GM03348 (cell line): ENCODE measurements around the gene AFF4.
"Not testable (repeated sequence)": the region's sequence is repeated elsewhere in the genome, so short reads cannot be mapped to it uniquely, and the experiment has no call there.

Experiments
- DNase-seq: peaks from one replicate; pipeline ENCODE4 v3.0.0; 2012; ENCODE audit warnings: low spot score

Gene AFF4, protein sequence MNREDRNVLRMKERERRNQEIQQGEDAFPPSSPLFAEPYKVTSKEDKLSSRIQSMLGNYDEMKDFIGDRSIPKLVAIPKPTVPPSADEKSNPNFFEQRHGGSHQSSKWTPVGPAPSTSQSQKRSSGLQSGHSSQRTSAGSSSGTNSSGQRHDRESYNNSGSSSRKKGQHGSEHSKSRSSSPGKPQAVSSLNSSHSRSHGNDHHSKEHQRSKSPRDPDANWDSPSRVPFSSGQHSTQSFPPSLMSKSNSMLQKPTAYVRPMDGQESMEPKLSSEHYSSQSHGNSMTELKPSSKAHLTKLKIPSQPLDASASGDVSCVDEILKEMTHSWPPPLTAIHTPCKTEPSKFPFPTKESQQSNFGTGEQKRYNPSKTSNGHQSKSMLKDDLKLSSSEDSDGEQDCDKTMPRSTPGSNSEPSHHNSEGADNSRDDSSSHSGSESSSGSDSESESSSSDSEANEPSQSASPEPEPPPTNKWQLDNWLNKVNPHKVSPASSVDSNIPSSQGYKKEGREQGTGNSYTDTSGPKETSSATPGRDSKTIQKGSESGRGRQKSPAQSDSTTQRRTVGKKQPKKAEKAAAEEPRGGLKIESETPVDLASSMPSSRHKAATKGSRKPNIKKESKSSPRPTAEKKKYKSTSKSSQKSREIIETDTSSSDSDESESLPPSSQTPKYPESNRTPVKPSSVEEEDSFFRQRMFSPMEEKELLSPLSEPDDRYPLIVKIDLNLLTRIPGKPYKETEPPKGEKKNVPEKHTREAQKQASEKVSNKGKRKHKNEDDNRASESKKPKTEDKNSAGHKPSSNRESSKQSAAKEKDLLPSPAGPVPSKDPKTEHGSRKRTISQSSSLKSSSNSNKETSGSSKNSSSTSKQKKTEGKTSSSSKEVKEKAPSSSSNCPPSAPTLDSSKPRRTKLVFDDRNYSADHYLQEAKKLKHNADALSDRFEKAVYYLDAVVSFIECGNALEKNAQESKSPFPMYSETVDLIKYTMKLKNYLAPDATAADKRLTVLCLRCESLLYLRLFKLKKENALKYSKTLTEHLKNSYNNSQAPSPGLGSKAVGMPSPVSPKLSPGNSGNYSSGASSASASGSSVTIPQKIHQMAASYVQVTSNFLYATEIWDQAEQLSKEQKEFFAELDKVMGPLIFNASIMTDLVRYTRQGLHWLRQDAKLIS

DNA sequence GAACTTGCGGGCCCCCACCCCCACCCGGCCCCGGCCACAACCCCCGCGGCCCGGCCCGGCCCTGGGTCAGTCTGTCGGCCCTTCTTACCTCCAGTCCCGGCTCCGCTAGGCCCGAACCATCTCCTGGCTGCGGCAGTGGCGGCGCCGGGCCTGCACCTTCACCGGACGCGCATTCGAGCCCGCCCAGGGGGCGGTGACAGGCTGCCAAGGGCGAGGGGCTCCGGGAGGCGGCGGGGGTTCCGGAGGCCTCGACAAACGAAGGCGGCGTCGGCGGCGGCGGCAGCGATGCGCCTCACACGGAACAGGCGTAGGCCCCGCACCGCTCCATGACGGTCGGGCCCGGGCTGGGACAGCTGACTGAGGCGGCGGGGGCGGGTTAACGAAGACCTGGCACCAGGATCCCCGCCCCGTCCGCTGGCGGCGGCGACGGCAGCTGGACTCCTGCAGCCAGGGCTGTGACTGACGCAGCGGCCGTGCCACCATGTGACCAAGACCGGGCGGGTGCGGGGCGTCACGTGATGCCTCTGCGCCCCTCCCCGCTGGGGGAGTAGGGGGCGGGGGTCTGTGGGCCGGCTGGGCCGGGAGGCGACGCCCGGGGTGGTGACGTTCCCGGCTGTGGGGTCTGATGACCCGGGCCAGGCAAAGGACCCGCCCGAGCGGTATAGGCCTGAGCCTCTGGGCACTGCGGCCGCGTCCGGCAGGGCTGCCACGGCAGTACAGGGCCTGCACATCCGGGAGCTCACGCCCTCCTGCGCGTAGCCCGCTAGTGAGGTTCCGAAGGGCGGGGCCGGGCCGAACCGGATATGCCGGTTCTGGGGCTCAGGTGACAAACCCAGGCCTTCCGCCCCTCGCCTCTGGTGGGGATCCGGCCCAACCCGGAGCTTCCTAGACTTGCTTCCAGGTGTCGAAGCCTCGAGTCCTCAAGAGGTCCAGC is at the start of gene AFF4:
AFF4 (minus strand) TSS at position 464 of the 934 bp plus-strand sequence. CDS start 26,445 bp downstream, outside the sequence.
- DNase-seq, result peak; percentile 98

GRCh38 chr5:133008455-133008854 is 45.0 kb upstream of the AFF4 start:
- DNase-seq, result not testable (repeated sequence)

DNA sequence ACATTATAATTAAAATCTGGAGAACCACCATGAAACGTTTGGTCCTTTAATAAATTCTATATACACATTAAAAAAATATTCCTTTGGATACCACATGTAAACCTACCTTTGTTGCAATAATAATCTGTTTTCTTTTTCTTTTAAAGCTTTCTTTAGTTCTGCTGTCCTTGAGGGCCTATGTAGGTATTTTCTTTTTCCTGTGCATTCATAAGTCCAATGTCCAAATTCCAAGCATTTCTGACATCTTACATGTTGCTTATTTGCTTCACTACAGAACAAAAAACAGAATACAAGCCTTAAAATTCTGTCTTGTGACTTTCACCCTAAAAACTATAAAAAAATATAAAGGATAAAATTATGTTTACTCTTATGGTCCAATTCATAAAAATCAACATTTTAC is 43.2 kb upstream of the AFF4 start:
- no peak for DNase-seq

GRCh38 chr5:132999246-132999645 is 35.8 kb upstream of the AFF4 start:
- DNase-seq, result no peak

DNA sequence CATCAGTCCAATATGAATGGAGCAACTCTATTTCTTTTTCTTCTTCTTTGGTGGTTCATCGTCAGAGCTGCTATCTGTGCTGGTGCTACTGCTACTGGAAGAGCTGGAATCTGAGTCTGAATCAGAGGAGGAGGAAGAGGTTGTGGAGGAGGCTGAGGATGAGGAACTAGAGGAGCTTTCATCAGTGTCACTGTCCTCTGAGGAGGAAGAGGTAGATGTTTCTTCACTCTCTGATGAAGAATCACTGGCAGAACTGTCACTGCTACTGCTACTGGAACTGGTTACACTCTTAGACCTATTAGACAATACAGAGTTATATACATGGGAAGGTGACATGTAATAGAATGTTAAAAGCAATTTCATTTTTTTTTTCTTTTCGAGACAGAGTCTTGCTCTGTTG is 35.1 kb upstream of the AFF4 start:
- DNase-seq, result no peak

GRCh38 chr5:132996307-132996706 is 32.9 kb upstream of the AFF4 start:
- no peak for DNase-seq

DNA sequence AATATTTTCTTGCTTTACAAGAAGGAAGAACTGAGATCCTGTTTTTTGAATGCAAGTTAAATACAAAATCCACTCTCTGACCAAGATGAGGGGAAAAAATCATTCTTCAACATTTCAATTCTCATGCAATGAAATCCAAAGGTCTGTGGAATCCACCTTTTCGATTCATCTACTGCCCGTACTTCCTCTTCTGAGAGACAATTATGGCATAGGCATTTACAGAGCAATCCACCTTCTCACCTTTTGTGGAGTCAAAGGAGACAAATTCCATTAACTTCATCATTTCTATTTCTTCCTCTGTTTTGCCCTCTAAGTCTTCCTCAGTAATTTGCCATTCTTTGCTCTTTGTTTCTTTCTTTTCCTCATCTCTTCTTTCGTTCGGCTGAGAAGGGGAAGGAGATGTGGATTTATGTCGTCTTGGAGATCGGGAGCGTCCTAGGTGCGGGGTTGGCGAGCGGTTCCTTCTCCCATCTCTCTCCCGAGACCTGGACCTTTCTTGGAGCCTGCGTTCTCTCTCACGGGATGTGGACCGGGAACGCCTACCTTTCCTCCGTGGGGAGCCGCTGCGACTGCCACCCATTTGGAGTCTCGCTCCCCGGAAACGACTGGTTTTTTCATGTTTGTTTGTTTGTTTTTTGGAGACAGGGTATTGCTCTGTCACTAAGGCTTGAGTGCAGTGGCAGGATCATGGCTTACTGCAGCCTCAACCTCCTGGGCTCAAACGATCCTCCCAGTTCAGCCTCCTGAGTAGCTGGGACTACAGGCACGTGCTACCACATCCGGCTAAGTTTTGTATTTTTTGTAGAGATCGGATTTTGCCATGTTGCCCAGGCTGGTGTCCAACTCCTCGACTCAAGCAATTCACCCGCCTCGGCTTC is 24.3 kb upstream of the AFF4 start:
- DNase-seq, result no peak

DNA sequence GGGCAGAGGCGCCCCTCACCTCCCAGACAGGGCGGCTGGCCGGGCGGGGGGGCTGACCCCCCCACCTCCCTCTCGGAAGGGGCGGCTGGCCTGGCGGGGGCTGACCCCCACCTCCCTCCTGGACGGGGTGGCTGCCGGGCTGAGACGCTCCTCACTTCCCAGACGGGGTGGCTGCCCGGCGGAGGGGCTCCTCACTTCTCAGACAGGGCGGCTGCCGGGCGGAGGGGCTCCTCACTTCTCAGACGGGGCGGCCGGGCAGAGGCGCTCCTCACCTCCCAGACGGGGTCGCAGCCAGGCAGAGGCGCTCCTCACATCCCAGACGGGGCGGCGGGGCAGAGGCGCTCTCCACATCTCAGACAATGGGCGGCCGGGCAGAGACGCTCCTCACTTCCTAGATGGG is 19.5 kb upstream of the AFF4 start:
- DNase-seq, result not testable (repeated sequence)

DNA sequence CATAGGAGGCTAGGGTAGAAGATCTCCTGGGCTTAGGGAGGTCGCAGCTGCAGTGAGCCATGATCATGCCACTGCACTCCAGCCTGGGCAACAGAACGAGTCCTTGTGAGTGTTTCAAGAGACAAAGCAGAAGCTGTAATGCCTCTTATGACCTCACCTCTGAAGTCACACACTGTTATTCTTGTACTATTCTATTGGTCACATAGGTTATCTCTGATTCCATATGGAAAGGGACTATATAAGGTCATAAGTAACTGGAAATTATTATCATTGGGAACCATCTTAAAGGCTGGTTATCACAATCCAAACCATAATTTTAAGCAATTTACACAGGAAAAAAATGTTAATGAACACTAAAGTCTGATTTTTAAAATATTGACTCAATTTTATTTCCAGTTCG is 17.9 kb upstream of the AFF4 start:
- no peak for DNase-seq

- DNase-seq, result no peak
Measured at GRCh38 chr5:132979976-132980375, 16.5 kb upstream of the AFF4 start.

DNA sequence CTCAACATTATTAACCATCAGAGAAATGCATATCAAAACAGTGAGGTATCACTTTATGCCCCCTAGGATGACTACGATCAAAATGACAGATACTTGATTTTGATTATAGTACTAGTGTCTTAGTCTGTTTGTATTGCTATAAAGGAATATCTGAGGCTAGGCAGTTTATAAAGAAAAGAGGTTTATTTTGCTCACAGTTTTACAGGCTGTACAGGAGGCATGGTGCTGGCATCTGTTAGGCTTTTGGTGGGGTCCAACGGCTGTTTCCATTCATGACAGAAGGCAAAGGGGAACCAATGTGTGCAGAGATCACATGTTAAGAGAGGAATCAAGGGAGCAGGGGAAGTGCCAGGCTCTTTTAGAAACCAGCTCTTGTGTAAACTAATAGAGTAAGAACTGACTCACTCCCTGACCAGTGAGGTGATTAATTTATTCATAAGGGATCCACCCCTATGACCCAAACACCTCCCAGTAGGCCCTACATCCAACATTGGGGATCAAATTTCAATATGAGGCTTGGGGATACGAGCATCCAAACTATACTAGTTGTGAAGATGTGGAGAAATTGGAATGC is 16.0 kb upstream of the AFF4 start:
- DNase-seq, result no peak

DNA sequence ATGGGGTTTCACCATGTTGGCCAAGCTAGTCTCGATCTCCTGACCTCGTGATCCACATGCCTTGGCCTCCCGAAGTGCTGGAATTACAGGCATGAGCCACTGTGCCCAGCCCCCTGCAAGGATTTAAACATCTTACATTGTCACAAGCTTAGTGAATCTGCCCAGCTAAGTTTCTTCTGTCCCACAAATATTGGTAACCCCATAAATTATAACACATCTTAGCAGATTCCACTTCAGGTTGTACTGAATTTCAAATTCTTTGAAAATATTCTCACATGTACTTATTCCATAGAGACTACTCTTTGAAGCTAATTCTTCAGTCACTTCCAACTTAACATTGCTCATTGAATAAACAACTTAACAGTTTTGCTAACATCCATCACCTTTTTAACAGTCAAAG is 13.4 kb upstream of the AFF4 start:
- DNase-seq, result no peak

DNA sequence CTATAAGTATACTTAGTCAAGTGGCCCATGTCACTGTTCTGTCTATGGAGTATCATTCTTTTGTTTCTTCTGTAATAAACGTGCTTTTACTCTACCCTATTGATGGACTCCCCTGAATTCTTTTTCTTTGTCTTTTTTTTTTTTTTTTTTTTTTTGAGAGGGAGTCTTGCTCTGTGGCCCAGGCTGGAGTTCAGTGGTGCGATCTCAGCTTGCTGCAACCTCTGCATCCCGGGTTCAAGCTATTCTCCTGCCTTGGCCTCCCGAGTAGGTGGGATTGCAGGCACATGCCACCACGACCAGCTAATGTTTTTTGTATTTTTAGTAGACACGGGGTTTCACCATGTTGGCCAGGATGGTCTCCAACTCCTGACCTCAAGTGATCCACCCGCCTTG is 9.0 kb upstream of the AFF4 start:
- not testable (repeated sequence) for DNase-seq

- DNase-seq, result no peak
Measured at GRCh38 chr5:132971483-132972435, 8.3 kb upstream of the AFF4 start.

DNA sequence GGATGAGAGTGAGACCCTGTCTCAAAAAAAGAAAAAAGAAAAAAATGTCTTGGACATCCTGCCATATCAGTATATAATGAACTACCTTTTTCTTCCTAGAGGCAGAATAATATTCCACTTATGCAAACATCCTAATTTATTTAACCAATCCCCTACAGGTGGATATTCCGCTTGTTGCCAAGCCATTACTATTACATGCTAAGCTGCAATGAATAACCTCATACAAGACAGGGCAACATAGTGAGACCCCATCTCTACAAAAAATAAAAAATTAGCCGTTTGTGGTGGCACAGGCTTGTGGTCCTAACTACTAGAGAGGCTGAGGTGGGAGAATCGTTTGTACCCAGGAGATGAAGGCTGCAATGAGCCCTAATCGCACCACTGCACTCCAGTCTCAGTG is 1.7 kb upstream of the AFF4 start:
- DNase-seq, result no peak

- peak; percentile 60 for DNase-seq
Measured at GRCh38 chr5:132962429-132963021, 909 bp downstream of the AFF4 start.

DNA sequence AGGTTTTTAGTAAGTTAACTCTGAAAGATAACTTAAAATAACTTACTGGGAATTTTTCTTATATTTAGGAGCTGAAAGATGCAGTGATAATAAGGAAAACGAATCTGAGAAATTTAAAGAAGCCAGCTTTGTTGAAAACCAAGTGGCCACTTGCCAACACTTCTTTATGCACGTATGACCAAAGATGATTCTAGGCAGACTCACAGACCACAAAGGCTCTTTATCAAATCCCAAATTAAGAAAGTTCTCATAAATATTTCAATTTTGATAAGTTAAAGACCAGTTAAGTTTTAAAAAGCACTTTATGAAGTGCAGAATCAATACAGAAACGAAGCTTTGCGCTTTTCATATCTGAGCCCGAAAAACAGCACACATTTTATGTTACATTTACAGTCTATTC is 1.5 kb downstream of the AFF4 start:
- no peak for DNase-seq

DNA sequence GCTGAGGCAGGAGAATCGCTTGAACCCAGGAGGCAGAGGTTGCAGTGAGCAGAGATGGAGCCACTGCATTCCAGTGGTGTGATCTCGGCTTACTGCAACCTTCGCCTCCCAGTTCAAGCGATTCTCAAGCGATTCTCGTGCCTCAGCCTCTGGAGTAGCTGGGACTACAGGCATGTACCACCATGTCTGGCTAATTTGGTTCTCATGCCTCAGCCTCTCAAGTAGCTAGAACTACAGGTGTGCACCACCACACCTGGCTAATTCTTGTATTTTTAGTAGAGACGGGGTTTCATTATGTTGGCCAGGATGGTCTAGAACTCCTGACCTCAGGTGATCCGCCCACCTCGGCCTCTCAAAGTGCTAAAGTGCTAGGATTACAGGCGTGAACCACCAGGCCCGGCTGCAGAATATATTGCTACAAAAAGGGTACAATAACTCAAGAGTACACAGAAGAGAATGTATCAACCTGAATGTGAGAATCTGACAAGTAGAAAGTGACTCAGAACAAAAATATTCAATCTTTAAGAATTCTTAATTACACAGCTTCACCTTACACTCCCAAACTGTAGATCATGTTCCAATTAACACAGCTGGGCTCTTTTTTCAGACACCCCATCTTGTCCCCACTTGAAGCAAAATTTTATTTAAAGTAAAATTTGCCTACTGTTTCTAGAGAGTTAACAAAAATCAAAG is 2.2 kb downstream of the AFF4 start:
- DNase-seq, result not testable (repeated sequence)
